ENCODE measurements around the gene OR5H15. TPM values are rescaled to one million over a fixed set of nuclear protein-coding genes. Genes with fewer than 3 reads are reported as not detected.
"Not testable (repeated sequence)": the region's sequence is repeated elsewhere in the genome, so short reads cannot be mapped to it uniquely, and the experiment has no call there.

Gene OR5H15
- total and polyA plus RNA-seq, 2 of the 13 experiments (the other 11 are each of a cell fraction or from before 2014, with no cell fraction given), result not detected

DNA sequence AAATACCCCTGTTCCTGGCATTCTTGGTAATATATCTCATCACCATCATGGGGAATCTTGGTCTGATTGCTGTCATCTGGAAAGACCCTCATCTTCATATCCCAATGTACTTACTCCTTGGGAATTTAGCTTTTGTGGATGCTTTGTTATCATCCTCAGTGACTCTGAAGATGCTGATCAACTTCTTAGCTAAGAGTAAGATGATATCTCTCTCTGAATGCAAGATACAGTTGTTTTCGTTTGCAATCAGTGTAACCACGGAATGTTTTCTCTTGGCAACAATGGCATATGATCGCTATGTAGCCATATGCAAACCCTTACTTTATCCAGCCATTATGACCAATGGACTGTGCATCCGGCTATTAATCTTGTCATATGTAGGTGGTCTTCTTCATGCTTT is 17.0 kb upstream of the OR5H15 start:
- BruUV-seq (replicated peaks); H3K79me2 ChIP-seq (ENCODE audit: insufficient read depth, low read length); H3K9me3 ChIP-seq (ENCODE audit: low read length); H3K4me2 ChIP-seq (ENCODE audit: low read depth, low read length); H3K4me3 ChIP-seq (replicated peaks in 1 of 3; ENCODE audit: insufficient read depth in 1 of 3, low read depth in 2 of 3, low read length in 3 of 3); H4K20me1 ChIP-seq (ENCODE audit: insufficient read depth, low read length); ATAC-seq; CTCF ChIA-PET (ENCODE audit: low intra/inter-chr PET ratio, low total read pairs); intact Hi-C loops (cut with micrococcal nuclease; ENCODE audit: unreplicated experiment); H3K9ac ChIP-seq (ENCODE audit: insufficient read depth, low read depth, low read length); FAIRE-seq; H3K36me3 ChIP-seq (replicated peaks in 1 of 2; ENCODE audit: control insufficient read depth in 1 of 2, insufficient read depth in 2 of 2, low read length in 2 of 2); H3K4me1 ChIP-seq (ENCODE audit: insufficient read depth, low read length); POLR2A ChIA-PET; DNase-seq (ENCODE audit: low spot score); in situ Hi-C loops (cut with HindIII; ENCODE audit: extremely low pct_ligation_motif_present, low pct_unique_long_range_greater_than_20kb); H2AFZ ChIP-seq (ENCODE audit: low read length); H3K27me3 ChIP-seq (ENCODE audit: control insufficient read depth in 1 of 2, insufficient read depth in 2 of 2, low read length in 2 of 2); H3K27ac ChIP-seq (ENCODE audit: extremely low read length, insufficient read depth, low read length): not testable (repeated sequence)
- WGBS (ENCODE audit: low lambda C conversion rate), result 0% methylated on average over 4 of the region's 4 CpGs

DNA sequence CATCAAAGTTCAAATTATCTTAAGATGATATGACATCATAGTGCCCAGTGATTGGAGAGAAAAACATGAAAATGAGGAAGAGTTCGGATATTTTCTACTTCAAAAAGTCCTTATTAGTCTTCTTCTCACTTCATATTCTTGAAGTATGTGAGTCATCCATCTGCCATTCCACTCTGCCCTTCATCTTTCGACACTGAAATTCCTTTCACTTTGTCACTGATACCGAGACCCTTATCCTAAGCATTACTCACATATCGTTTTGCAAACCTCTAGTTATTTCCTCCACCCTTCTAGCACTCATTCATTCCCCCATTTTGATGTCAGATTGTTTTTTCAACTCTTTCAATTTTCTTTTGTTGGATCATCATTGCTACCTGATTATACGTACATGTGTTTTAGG is 15.3 kb upstream of the OR5H15 start:
- BruUV-seq (replicated peaks), result no TSS peak
- TF ChIP-seq CREB1 (IDR thresholded peaks at IDR 0.05) (0 out of 2 replicates have a peak, but pooled peaks have one; percentile 24), CREB1 (CRISPR knock-in tag; IDR thresholded peaks at IDR 0.05) (no peak), ATF7 (IDR thresholded peaks at IDR 0.05) (0 out of 2 replicates have a peak, but pooled peaks have one; percentile 20), ATF7 (CRISPR knock-in tag; IDR thresholded peaks at IDR 0.05) (no peak)
- TF ChIP-seq, protein P1, sequence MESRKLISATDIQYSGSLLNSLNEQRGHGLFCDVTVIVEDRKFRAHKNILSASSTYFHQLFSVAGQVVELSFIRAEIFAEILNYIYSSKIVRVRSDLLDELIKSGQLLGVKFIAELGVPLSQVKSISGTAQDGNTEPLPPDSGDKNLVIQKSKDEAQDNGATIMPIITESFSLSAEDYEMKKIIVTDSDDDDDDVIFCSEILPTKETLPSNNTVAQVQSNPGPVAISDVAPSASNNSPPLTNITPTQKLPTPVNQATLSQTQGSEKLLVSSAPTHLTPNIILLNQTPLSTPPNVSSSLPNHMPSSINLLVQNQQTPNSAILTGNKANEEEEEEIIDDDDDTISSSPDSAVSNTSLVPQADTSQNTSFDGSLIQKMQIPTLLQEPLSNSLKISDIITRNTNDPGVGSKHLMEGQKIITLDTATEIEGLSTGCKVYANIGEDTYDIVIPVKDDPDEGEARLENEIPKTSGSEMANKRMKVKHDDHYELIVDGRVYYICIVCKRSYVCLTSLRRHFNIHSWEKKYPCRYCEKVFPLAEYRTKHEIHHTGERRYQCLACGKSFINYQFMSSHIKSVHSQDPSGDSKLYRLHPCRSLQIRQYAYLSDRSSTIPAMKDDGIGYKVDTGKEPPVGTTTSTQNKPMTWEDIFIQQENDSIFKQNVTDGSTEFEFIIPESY (CRISPR knock-in tag; IDR thresholded peaks at IDR 0.05), result no peak
- no peak overlapping the region for H2AFZ ChIP-seq (ENCODE audit: low read length)
- FAIRE-seq (no peak), ATAC-seq (no peak), DNase-seq (ENCODE audit: low spot score) (no peak)
- in situ Hi-C loops (cut with HindIII; ENCODE audit: extremely low pct_ligation_motif_present, low pct_unique_long_range_greater_than_20kb), result no loop called here
- intact Hi-C loops (cut with micrococcal nuclease; ENCODE audit: unreplicated experiment), result no loop called here
- no peaks in the 10 kb centered on the region for H3K27me3 ChIP-seq (ENCODE audit: control insufficient read depth in 1 of 2, insufficient read depth in 2 of 2, low read length in 2 of 2)
- ChIA-PET CTCF (ENCODE audit: low intra/inter-chr PET ratio, low total read pairs) (no interaction called here), POLR2A (no interaction called here)
- H3K4me2 ChIP-seq (ENCODE audit: low read depth, low read length), result no peak overlapping the region
- H4K20me1 ChIP-seq (ENCODE audit: insufficient read depth, low read length), result no peaks in the 10 kb centered on the region
- no peaks in the 10 kb centered on the region for H3K36me3 ChIP-seq (replicated peaks in 1 of 2; ENCODE audit: control insufficient read depth in 1 of 2, insufficient read depth in 2 of 2, low read length in 2 of 2)
- H3K4me1 ChIP-seq (ENCODE audit: insufficient read depth, low read length), result no peaks in the 10 kb centered on the region
- H3K27ac ChIP-seq (ENCODE audit: extremely low read length, insufficient read depth, low read length), result no peak overlapping the region
- H3K9me3 ChIP-seq (ENCODE audit: low read length), result no peaks in the 10 kb centered on the region
- H3K4me3 ChIP-seq (replicated peaks in 1 of 3; ENCODE audit: insufficient read depth in 1 of 3, low read depth in 2 of 3, low read length in 3 of 3), result no peak overlapping the region
- no peak overlapping the region for H3K9ac ChIP-seq (ENCODE audit: insufficient read depth, low read depth, low read length)
- WGBS (ENCODE audit: low lambda C conversion rate), result 2% methylated on average over 5 of the region's 5 CpGs
- H3K79me2 ChIP-seq (ENCODE audit: insufficient read depth, low read length), result no peaks in the 10 kb centered on the region
